ENCODE data around the gene MYOM3.

- TF ChIP-seq, protein P1, sequence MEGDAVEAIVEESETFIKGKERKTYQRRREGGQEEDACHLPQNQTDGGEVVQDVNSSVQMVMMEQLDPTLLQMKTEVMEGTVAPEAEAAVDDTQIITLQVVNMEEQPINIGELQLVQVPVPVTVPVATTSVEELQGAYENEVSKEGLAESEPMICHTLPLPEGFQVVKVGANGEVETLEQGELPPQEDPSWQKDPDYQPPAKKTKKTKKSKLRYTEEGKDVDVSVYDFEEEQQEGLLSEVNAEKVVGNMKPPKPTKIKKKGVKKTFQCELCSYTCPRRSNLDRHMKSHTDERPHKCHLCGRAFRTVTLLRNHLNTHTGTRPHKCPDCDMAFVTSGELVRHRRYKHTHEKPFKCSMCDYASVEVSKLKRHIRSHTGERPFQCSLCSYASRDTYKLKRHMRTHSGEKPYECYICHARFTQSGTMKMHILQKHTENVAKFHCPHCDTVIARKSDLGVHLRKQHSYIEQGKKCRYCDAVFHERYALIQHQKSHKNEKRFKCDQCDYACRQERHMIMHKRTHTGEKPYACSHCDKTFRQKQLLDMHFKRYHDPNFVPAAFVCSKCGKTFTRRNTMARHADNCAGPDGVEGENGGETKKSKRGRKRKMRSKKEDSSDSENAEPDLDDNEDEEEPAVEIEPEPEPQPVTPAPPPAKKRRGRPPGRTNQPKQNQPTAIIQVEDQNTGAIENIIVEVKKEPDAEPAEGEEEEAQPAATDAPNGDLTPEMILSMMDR (IDR thresholded peaks at IDR 0.05), result no peak
- TF ChIP-seq POLR2A (IDR thresholded peaks at IDR 0.05), result no peak
- TF ChIP-seq EP300 (IDR thresholded peaks at IDR 0.05), result no peak
Measured at GRCh38 chr1:24140741-24141181, 28.8 kb upstream of the MYOM3 start.

All from stomach (tissue), 4 donors.